Kidney epithelial cell (primary cell): ENCODE data around the gene FUT6. TPM values are rescaled to one million over a fixed set of nuclear protein-coding genes. Genes with fewer than 3 reads are reported as not detected.

Experiments used
- DNase-seq: peaks from one replicate; pipeline ENCODE4 v3.0.0-alpha.2; 2010; ENCODE audit warnings: low read depth
- H3K27me3 ChIP-seq: 2 replicates; pipeline ENCODE4 v1.6.0; 2011; ENCODE audit warnings: low read length; ENCODE audit not compliant: control insufficient read depth, insufficient read depth
- H3K36me3 ChIP-seq: 2 replicates; pipeline ENCODE4 v1.5.1; 2011; ENCODE audit warnings: low read length; ENCODE audit not compliant: control insufficient read depth, insufficient read depth
- H3K4me3 ChIP-seq: 2 replicates; pipeline ENCODE4 v1.5.1; 2011; ENCODE audit warnings: low read depth, mild to moderate bottlenecking, control low read depth, low read length
- total RNA-seq: library from RNA; depleted of rRNA; stranded (reverse); fragments of >200 nt; gene quantifications from 2 replicates; pipeline ENCODE4 v1.2.3, GENCODE V29; 2015
- TF ChIP-seq, protein P1 (sequence below): IDR thresholded peaks from 2 replicates; pipeline ENCODE4 v1.5.1; 2011; ENCODE audit warnings: mild to moderate bottlenecking, moderate library complexity, low read length, control low read depth, inconsistent platforms; ENCODE audit not compliant: insufficient read depth, poor library complexity, severe bottlenecking

The FUT6 gene
- total RNA-seq, 1 donor from 2014 or later: 0.84 TPM

DNA sequence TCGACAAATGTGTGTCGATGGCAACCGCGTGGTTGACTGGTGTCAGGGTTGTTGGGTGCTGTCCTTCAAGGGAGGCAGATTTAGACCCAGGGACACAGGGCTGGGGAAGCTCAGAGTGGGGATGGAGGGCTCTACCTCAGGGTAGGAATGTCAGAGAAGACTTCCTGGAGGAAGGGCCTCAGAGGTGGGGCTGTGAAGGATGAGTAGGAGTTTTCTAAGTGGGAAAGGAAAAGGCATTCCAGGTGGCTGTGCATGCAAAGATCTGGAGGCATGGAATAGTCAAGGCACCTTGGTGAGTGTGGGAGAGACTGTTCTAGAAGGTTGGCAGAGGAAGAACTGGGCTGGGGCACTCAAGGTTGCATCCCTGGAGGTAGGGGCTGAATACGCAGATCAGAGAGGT is 32.6 kb downstream of the FUT6 start:
- Histone ChIP-seq H3K4me3 (no peak overlapping the region), H3K27me3 (peaks cover 32% of the 10 kb centered on the region), H3K36me3 (no peaks in the 10 kb centered on the region)
- DNase-seq: no peak
- TF ChIP-seq, protein P1, sequence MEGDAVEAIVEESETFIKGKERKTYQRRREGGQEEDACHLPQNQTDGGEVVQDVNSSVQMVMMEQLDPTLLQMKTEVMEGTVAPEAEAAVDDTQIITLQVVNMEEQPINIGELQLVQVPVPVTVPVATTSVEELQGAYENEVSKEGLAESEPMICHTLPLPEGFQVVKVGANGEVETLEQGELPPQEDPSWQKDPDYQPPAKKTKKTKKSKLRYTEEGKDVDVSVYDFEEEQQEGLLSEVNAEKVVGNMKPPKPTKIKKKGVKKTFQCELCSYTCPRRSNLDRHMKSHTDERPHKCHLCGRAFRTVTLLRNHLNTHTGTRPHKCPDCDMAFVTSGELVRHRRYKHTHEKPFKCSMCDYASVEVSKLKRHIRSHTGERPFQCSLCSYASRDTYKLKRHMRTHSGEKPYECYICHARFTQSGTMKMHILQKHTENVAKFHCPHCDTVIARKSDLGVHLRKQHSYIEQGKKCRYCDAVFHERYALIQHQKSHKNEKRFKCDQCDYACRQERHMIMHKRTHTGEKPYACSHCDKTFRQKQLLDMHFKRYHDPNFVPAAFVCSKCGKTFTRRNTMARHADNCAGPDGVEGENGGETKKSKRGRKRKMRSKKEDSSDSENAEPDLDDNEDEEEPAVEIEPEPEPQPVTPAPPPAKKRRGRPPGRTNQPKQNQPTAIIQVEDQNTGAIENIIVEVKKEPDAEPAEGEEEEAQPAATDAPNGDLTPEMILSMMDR: no peak

DNA sequence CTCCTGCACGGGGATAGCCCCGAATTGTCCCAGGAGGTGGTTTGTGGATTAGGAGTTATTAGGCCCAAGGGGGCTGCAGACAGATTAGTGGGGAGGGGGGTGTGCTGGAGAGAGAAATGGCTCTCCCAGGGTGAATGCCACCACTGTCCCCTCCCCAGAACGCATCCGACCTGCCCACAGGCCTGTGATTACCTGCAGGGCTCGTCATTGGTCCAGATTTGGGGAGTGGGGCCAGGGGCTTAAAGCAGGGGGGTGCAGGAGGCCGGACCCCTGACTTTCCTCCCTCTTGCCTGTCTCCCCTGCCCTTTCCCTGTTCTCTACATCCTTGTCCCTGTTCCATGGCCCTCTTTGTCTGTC is 33.4 kb downstream of the FUT6 start:
- no peak overlapping the region for H3K4me3 ChIP-seq
- H3K36me3 ChIP-seq: no peaks in the 10 kb centered on the region
- TF ChIP-seq, protein P1: no peak
- no peak for DNase-seq
- H3K27me3 ChIP-seq: peaks cover 33% of the 10 kb centered on the region

DNA sequence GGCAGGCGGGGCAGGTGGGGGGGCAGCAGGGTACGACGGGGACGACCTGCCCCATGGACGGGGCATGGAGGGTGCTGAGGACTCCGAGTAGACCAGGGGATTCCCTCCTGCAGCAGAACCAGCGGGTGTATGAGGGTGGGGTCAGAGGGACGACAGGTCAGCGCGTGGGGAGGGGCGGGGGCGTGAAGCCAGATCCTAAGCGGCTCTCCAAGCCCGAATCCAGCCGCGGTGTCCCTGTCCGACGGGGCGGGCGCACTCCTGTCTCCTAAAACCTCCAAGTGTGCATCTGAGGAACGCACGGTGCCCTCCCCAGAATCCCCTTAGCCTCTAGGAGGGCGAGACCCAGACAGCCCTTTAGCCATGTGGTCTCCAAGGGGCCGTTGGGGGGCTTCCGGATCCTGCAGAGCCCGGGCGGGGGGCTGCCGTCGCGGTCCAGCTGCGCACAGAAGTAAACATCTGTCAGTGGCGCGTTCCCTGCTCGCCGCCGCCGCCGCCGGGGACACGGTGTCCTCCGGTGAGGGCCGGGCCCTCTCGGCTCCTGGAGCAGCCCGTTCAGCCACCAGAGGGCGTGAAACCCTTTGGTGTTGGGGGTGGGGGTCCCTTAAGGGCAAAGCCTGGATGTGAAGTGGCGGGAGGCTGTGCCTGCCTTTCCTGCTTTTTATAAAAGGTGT is 33.9 kb downstream of the FUT6 start:
- no peak for DNase-seq
- Histone ChIP-seq H3K36me3 (no peaks in the 10 kb centered on the region), H3K27me3 (peaks cover 33% of the 10 kb centered on the region), H3K4me3 (peak overlapping the region; percentile 10)
- TF ChIP-seq, protein P1: peak; percentile 77

DNA sequence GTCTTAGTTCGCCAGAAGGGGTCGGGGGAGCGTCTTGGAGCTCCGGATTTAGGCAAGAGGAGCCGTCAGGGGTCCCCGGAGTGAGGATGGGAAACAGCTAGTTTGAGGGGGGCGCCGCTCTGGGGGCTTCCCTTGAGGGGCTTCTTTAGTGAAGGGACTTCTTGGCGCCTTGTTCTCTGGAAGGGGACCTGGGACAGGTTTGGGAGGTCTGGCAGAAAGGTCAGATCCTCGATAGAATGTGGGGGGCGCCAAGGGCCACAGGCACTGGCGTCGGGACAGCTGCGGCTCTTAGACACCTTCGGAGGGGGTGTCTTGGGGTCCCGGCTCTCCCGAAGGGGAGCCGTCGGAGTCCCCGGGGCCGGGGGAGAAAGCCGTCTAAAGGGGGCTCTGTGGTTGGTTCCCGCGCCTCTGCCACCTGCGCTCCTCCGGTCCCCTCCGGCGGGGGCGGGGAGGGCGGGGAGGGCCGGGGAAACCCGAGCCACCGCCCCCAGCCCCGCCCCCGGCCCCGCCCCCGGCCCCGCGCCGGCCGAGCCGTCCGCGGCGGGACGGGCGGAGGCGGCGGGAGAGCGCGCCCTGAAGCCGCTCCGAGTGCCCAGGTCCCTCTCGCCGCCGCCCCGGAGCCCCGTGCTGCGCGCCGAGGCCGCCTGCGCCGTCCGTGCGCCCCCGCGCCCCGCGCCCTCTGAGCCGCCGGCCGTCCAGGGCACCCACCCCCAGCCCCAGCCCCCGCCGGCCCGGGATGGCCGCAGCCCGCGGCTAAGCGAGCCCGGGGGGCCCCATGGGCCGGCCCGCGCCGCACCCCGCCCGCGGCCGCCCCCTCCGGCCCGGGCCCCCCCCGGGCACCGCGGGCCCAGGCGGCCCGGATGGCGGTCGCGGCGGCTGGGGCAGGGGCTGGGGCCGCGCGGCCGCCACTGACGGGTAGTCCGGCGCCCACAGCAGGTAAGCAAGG is 34.7 kb downstream of the FUT6 start, which contains the start of gene NRTN:
Gene NRTN (plus strand): TSS at position 552 of the 946 bp plus-strand sequence. CDS start 19,099 bp downstream, outside the sequence.
- no peak for DNase-seq
- TF ChIP-seq, protein P1: no peak
- Histone ChIP-seq H3K4me3 (peak within 1 kb of the TSS; percentile 10), H3K36me3 (no peaks in the 10 kb centered on the region), H3K27me3 (peaks cover 33% of the 10 kb centered on the region)

DNA sequence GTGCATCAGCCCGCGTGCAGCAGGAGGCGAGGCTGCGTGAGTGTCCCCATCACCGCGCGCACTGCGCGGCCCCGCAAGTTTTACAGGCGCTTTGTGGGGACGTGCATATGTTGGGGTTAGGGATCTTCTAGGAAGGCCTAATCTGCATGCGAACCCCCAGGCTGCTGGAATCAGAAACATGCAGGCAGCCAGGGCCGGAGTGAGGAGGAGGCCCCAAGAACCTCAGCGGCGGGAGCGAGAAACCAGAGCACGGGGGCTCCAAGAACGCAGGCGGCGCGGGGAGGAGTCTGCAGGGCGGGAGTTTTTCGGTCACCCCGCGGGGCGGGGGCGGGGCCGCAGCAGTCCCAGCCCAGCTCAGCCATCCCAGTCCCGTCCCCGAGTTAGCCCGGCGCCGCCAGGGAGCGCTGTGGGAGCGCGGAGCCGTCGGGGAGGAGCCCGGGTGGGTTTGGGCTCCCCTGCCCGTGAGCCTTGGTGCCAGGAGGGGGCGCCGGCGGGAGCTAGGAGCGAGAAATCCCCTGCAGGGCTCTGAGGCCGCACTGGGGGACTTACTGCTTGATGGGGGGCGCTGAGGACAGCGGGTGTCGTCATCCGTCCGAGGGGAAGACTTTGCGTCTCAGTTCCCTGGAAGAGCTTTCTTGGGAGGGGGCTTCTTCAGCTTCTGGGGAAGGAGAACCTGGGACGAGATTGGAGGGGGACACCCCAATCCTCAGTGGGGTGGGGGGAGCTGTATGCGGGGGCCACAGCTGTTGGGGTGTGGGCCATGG is 35.6 kb downstream of the FUT6 start:
- Histone ChIP-seq H3K27me3 (peaks cover 35% of the 10 kb centered on the region), H3K36me3 (no peaks in the 10 kb centered on the region), H3K4me3 (no peak overlapping the region)
- TF ChIP-seq, protein P1: peak; percentile 95
- DNase-seq: no peak
